Measurements from ENCODE around the gene RPEL1.
"Not testable (repeated sequence)": the region's sequence is repeated elsewhere in the genome, so short reads cannot be mapped to it uniquely, and the experiment has no call there.

RPEL1 gene

GRCh38 chr10:103238506-103239252 lies 7.0 kb upstream of the RPEL1 start:
- no peak for DNase-seq

GRCh38 chr10:103241262-103242011 lies 4.2 kb upstream of the RPEL1 start:
- no peak for DNase-seq

GRCh38 chr10:103244666-103245271 lies 918 bp upstream of the RPEL1 start:
- DNase-seq = peak in 3 of 4 experiments; percentile 18 to 39 (median 24)

- DNase-seq = no peak
These were observed 637 bp downstream of the RPEL1 start for GRCh38 chr10:103246324-103246723.

- DNase-seq = no peak
These were observed 8.4 kb downstream of the RPEL1 start for GRCh38 chr10:103254113-103254512.

GRCh38 chr10:103254538-103255325 lies 9.0 kb downstream of the RPEL1 start:
- no peak for DNase-seq

GRCh38 chr10:103256613-103257012 lies 10.9 kb downstream of the RPEL1 start:
- DNase-seq = no peak

- no peak for DNase-seq
These were observed 12.1 kb downstream of the RPEL1 start for GRCh38 chr10:103257812-103258211.

GRCh38 chr10:103258928-103259327 lies 13.2 kb downstream of the RPEL1 start:
- DNase-seq = not testable (repeated sequence)

GRCh38 chr10:103259989-103260388 lies 14.3 kb downstream of the RPEL1 start:
- no peak for DNase-seq

- no peak for DNase-seq
These were observed 16.5 kb downstream of the RPEL1 start for GRCh38 chr10:103262229-103262628.

GRCh38 chr10:103265717-103266329 lies 20.1 kb downstream of the RPEL1 start:
- no peak for DNase-seq

GRCh38 chr10:103273041-103273441 lies 27.4 kb downstream of the RPEL1 start:
- DNase-seq = no peak

GRCh38 chr10:103276251-103276895 lies 30.7 kb downstream of the RPEL1 start:
- no peak for DNase-seq

GRCh38 chr10:103276896-103277712 lies 31.4 kb downstream of the RPEL1 start, which contains the start of gene INA:
TSS of gene INA (plus strand) at chr10:103277138. CDS start at chr10:103277212, 74 bp downstream.
- DNase-seq = no peak

GRCh38 chr10:103277713-103278536 lies 32.2 kb downstream of the RPEL1 start:
- DNase-seq = no peak

- DNase-seq = no peak
These were observed 32.8 kb downstream of the RPEL1 start for GRCh38 chr10:103278537-103278823.

GRCh38 chr10:103278862-103279298 lies 33.2 kb downstream of the RPEL1 start:
- DNase-seq = peak in 3 of 4 experiments; percentile 10 to 24 (median 15)

GRCh38 chr10:103280031-103280430 lies 34.3 kb downstream of the RPEL1 start:
- no peak for DNase-seq

GRCh38 chr10:103280506-103280905 lies 34.8 kb downstream of the RPEL1 start:
- DNase-seq = no peak
